AG04450 (cell line): ENCODE measurements around the gene UCK1. TPM values are rescaled to one million over a fixed set of nuclear protein-coding genes. Genes with fewer than 3 reads are reported as not detected.

Experiments used
- CTCF ChIA-PET: fragments of 300-600, 350-600 bp; formaldehyde crosslinking; extraction: SDS; loops from one replicate; lab custom pipeline; 2022; ENCODE audit warnings: antibody characterized with exemption, inconsistent platforms; lab: Charles Lee
- POLR2A ChIA-PET: fragments of 350-600 bp; formaldehyde crosslinking; extraction: SDS; loops from one replicate; lab custom pipeline; 2021; ENCODE audit warnings: antibody characterized with exemption, inconsistent platforms; lab: Yijun Ruan, JAX
- DNase-seq: peaks from one replicate; pipeline ENCODE4 v3.0.0-alpha.2; 2011; ENCODE audit warnings: low read depth, low spot score
- H3K27ac ChIP-seq: one replicate; pipeline ENCODE4 v1.5.1; 2012; ENCODE audit warnings: low read depth, low read length, control low read depth
- H3K27me3 ChIP-seq: one replicate; pipeline ENCODE4 v1.6.0; 2012; ENCODE audit warnings: low read length; ENCODE audit not compliant: control insufficient read depth, insufficient read depth
- H3K4me3 ChIP-seq: 2 replicates; pipeline ENCODE4 v1.5.1; 2011; ENCODE audit warnings: mild to moderate bottlenecking, low read depth, low read length, control low read depth
- H3K9me3 ChIP-seq: 2 replicates; pipeline ENCODE4 v1.5.1; 2012; ENCODE audit warnings: low read length; ENCODE audit not compliant: control insufficient read depth, insufficient read depth
- polyA plus RNA-seq: library from polyadenylated mRNA; depleted of rRNA; stranded (reverse); fragments of >200 nt; gene quantifications from 2 replicates; pipeline ENCODE4 v1.2.3, GENCODE V29; 2011
- TF ChIP-seq, protein P1 (sequence below): IDR thresholded peaks from 2 replicates; pipeline ENCODE4 v1.5.1; 2011; ENCODE audit warnings: low read depth, low read length, control low read depth, inconsistent platforms

Gene UCK1
- polyA plus RNA-seq, 1 experiment, result 19.1 TPM

GRCh38 chr9:131523086-131523388, 8.0 kb downstream of the UCK1 start:
- TF ChIP-seq, protein P1, sequence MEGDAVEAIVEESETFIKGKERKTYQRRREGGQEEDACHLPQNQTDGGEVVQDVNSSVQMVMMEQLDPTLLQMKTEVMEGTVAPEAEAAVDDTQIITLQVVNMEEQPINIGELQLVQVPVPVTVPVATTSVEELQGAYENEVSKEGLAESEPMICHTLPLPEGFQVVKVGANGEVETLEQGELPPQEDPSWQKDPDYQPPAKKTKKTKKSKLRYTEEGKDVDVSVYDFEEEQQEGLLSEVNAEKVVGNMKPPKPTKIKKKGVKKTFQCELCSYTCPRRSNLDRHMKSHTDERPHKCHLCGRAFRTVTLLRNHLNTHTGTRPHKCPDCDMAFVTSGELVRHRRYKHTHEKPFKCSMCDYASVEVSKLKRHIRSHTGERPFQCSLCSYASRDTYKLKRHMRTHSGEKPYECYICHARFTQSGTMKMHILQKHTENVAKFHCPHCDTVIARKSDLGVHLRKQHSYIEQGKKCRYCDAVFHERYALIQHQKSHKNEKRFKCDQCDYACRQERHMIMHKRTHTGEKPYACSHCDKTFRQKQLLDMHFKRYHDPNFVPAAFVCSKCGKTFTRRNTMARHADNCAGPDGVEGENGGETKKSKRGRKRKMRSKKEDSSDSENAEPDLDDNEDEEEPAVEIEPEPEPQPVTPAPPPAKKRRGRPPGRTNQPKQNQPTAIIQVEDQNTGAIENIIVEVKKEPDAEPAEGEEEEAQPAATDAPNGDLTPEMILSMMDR, result no peak
- Histone ChIP-seq H3K27me3 (no peaks in the 10 kb centered on the region), H3K4me3 (no peak overlapping the region), H3K27ac (no peak overlapping the region), H3K9me3 (no peaks in the 10 kb centered on the region; the same call in 1 of the 2 replicates)
- ChIA-PET CTCF (no interaction called here), POLR2A (no interaction called here)
- DNase-seq, result no peak

GRCh38 chr9:131522257-131523085, 8.6 kb downstream of the UCK1 start:
- no peaks in the 10 kb centered on the region for H3K27me3 ChIP-seq
- POLR2A ChIA-PET, result no interaction called here
- CTCF ChIA-PET, result no interaction called here

DNA sequence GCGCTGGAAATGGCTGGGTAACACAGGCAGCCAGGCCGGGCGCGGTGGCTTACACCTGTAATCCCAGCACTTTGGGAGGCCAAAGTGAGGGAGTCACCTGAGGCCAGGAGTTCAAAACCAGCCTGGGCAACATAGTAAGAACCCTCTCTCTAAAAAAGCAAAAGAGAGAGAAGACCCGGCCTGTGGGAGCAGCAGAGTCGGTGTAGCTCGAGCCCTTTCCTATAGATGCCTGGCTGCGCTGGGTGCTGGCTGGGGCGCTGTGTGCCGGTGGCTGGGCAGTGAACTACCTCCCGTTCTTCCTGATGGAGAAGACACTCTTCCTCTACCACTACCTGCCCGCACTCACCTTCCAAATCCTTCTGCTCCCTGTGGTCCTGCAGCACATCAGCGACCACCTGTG, 9.2 kb downstream of the UCK1 start:
- ChIA-PET POLR2A (no interaction called here), CTCF (no interaction called here)
- Histone ChIP-seq H3K9me3 (no peaks in the 10 kb centered on the region; the same call in 1 of the 2 replicates), H3K4me3 (no peak overlapping the region), H3K27ac (no peak overlapping the region), H3K27me3 (no peaks in the 10 kb centered on the region)
- TF ChIP-seq, protein P1, result no peak
- DNase-seq, result no peak

More at GRCh38 chr9:131522257-131523085, 8.6 kb downstream of the UCK1 start:
- DNase-seq, result no peak
- no peaks in the 10 kb centered on the region; the same call in 1 of the 2 replicates for H3K9me3 ChIP-seq
- H3K27ac ChIP-seq, result no peak overlapping the region
- TF ChIP-seq, protein P1, result no peak
- H3K4me3 ChIP-seq, result no peak overlapping the region

DNA sequence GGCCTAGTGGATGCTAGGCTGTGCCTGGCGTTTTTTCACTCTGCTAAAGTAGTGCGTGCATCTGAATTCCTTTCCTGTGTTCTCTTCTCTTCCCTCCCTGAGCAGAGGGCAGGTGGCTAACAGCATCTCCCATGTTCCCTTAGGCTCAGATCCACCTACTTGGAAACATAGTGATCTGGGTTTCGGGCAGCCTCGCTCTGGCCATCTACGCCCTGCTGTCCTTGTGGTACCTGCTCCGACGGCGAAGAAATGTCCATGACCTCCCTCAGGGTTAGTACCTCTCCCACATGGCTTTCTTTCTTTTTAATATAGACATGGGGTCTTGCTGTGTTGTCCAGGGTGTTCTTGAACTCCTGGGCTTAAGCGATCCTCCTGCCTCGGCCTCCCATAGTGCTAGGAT, 9.9 kb downstream of the UCK1 start:
- TF ChIP-seq, protein P1, result no peak
- no peaks in the 10 kb centered on the region; the same call in none of the 2 replicates for H3K9me3 ChIP-seq
- H3K4me3 ChIP-seq, result no peak overlapping the region
- ChIA-PET CTCF (no interaction called here), POLR2A (no interaction called here)
- no peaks in the 10 kb centered on the region for H3K27me3 ChIP-seq
- DNase-seq, result no peak
- H3K27ac ChIP-seq, result no peak overlapping the region

DNA sequence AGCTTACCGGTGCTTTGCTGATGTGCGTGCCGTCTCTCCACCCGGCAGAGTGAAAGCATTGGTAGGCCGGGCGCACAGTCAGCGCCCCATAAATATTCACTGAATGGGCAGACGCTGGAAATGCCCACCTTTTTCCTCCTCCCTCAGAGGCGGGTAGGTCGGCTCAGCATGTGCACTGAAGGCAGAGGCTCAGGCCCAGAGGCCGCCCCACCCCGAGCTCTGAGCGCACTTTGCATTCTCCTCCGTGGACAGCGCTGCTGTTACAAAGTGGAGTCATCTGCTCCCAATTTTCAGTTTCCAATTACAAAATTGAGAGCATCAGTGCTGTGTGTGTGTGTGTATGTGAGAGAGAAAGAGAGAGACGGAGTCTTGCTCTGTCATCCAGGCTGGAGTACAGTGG, 10.6 kb downstream of the UCK1 start:
- DNase-seq, result no peak
- H3K9me3 ChIP-seq, result peaks cover 3% of the 10 kb centered on the region
- POLR2A ChIA-PET, result no interaction called here
- H3K27me3 ChIP-seq, result no peaks in the 10 kb centered on the region
- H3K27ac ChIP-seq, result no peak overlapping the region
- CTCF ChIA-PET, result no interaction called here
- TF ChIP-seq, protein P1, result no peak
- H3K4me3 ChIP-seq, result no peak overlapping the region
